Endothelial cell of umbilical vein (primary cell): Measurements from ENCODE around the gene ACTL7B.

ENCODE experiments used
- CTCF ChIP-seq, 2 donors: IDR thresholded peaks; 1 replicate in 1 of 2; 2 replicates in 1 of 2; pipeline ENCODE4 v1.5.1; 2011; ENCODE audit warnings: low read length in 2 of 2, mild to moderate bottlenecking in 2 of 2, moderate library complexity in 2 of 2, control low read depth in 1 of 2, inconsistent platforms in 1 of 2, low read depth in 1 of 2; ENCODE audit not compliant: insufficient read depth in 1 of 2; ENCODE audit errors: extremely low read depth in 1 of 2
- EZH2 ChIP-seq: IDR thresholded peaks from 2 replicates; pipeline ENCODE4 v1.6.1; 2012; ENCODE audit warnings: borderline replicate concordance, low read depth, mild to moderate bottlenecking, moderate library complexity, low read length, inconsistent platforms; ENCODE audit not compliant: severe bottlenecking
- JUN ChIP-seq: IDR thresholded peaks from 2 replicates; pipeline ENCODE4 v1.6.1; 2011; ENCODE audit warnings: borderline replicate concordance, low read depth; ENCODE audit not compliant: insufficient read length, insufficient read depth
- MYC ChIP-seq: IDR thresholded peaks from one replicate; pipeline ENCODE4 v1.6.1; 2011; ENCODE audit warnings: mild to moderate bottlenecking, low read depth, low read length
- POLR2A ChIP-seq: IDR thresholded peaks from 2 replicates; pipeline ENCODE4 v1.6.1; 2012; ENCODE audit warnings: low read depth, mild to moderate bottlenecking, control low read depth, low read length

- TF ChIP-seq CTCF (IDR thresholded peaks at IDR 0.05; ENCODE audit: extremely low read depth in 1 of 2, insufficient read depth in 1 of 2, low read depth in 1 of 2, low read length in 2 of 2) (no peak), POLR2A (no peak), EZH2 (no peak), MYC (no peak), JUN (no peak)
Measured at GRCh38 chr9:108854094-108854493, 1.7 kb downstream of the ACTL7B start.
